Measurements from ENCODE around the gene TEX35. TPM values are rescaled to one million over a fixed set of nuclear protein-coding genes. Genes with fewer than 3 reads are reported as not detected.
"Not testable (repeated sequence)": the region's sequence is repeated elsewhere in the genome, so short reads cannot be mapped to it uniquely, and the experiment has no call there.

The TEX35 gene
- polyA plus RNA-seq, 3 donors: not detected

DNA sequence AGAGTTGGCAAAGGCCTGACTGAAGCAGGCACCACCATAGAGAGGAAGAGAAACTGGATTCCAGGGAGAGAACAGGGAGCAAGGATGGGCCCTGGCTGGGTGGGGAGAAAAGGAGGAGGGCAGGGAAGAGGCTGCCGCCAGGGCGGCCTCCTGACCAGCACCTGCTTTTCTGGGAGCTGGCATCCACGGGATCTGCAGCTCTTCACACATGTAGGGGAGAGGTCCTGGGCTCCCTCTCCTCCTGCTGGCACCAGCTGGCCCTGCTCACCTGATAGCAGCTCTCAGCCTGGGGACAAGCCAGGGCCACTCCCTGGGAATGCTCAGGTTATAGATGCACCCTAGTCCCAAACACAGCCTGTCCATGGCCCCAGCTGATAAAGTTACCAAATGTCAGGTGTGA is 39.9 kb downstream of the TEX35 start:
- H3K27me3 ChIP-seq (ENCODE audit: control insufficient read depth in 2 of 2, insufficient read depth in 2 of 2, low read length in 2 of 2): no peaks in the 10 kb centered on the region
- H3K79me2 ChIP-seq (ENCODE audit: insufficient read depth, low read length): no peaks in the 10 kb centered on the region
- TF ChIP-seq, protein P1, sequence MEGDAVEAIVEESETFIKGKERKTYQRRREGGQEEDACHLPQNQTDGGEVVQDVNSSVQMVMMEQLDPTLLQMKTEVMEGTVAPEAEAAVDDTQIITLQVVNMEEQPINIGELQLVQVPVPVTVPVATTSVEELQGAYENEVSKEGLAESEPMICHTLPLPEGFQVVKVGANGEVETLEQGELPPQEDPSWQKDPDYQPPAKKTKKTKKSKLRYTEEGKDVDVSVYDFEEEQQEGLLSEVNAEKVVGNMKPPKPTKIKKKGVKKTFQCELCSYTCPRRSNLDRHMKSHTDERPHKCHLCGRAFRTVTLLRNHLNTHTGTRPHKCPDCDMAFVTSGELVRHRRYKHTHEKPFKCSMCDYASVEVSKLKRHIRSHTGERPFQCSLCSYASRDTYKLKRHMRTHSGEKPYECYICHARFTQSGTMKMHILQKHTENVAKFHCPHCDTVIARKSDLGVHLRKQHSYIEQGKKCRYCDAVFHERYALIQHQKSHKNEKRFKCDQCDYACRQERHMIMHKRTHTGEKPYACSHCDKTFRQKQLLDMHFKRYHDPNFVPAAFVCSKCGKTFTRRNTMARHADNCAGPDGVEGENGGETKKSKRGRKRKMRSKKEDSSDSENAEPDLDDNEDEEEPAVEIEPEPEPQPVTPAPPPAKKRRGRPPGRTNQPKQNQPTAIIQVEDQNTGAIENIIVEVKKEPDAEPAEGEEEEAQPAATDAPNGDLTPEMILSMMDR (IDR thresholded peaks at IDR 0.05): no peak
- Mint-ChIP-seq H3K9me3 (peaks cover 11 to 28% (median 25%) of the 10 kb centered on the region in 7 donors), H3K36me3 (peaks cover 3 to 4% of the 10 kb centered on the region in 2 donors), H3K27ac (no peak overlapping the region), H3K4me3 (no peak overlapping the region), H3K4me1 (no peaks in the 10 kb centered on the region), H3K27me3 (ENCODE audit: low read depth in 3 of 3) (peaks cover 0 to 2% (median 0%) of the 10 kb centered on the region in 3 donors)
- no peak for DNase-seq
- no peak overlapping the region for H3K4me2 ChIP-seq (replicated peaks; ENCODE audit: extremely low read depth, low read length, poor library complexity, severe bottlenecking)
- H3K9ac ChIP-seq (ENCODE audit: insufficient read depth, low read length, poor library complexity, severe bottlenecking): no peak overlapping the region
- no peaks in the 10 kb centered on the region for H4K20me1 ChIP-seq (ENCODE audit: insufficient read depth, low read length)
- no peak overlapping the region for H3K4me3 ChIP-seq (replicated peaks in 1 of 3; ENCODE audit: low read depth in 2 of 3, low read length in 3 of 3)
- no peak overlapping the region for H3K27ac ChIP-seq (ENCODE audit: low read depth in 1 of 2, low read length in 2 of 2)
- no peak overlapping the region for H2AFZ ChIP-seq (ENCODE audit: insufficient read depth, low read depth, low read length, poor library complexity, severe bottlenecking)
- no peaks in the 10 kb centered on the region for H3K4me1 ChIP-seq (ENCODE audit: control insufficient read depth in 1 of 2, insufficient read depth in 2 of 2, low read length in 2 of 2)
- H3K36me3 ChIP-seq (replicated peaks in 1 of 2; ENCODE audit: control insufficient read depth in 1 of 2, insufficient read depth in 2 of 2, low read length in 2 of 2): no peaks in the 10 kb centered on the region
- H3K9me3 ChIP-seq (replicated peaks in 1 of 2; ENCODE audit: control insufficient read depth in 1 of 2, insufficient read depth in 1 of 2, low read length in 2 of 2): peaks cover 8 to 25% of the 10 kb centered on the region in 2 donors
- WGBS (ENCODE audit: insufficient coverage): 100% methylated on average over 2 of the region's 3 CpGs
- intact Hi-C loops (cut with micrococcal nuclease): no loop called here

DNA sequence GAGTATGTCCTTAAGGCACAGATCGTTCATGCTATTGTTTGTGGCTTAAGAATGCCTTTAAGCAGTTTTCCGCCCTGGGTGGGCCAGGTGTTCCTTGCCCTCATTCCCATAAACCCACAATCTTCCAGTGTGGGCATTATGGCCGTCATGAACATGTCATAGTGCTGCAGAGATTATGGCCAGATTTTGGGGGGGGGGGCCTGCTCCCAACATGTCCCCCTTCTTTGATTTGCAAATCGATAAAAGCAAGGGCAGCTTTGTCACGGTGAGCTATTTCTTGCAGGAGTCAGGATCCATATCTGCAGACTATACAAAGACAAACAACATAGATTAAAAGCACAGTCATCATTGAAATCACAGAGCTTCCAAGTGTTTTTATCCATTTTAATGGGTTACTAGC is 41.4 kb downstream of the TEX35 start:
- H3K4me3 ChIP-seq (replicated peaks in 1 of 3; ENCODE audit: low read depth in 2 of 3, low read length in 3 of 3); H3K79me2 ChIP-seq (ENCODE audit: insufficient read depth, low read length); intact Hi-C loops (cut with micrococcal nuclease); H4K20me1 ChIP-seq (ENCODE audit: insufficient read depth, low read length); H3K4me2 ChIP-seq (replicated peaks; ENCODE audit: extremely low read depth, low read length, poor library complexity, severe bottlenecking); H3K27me3 Mint-ChIP-seq (ENCODE audit: low read depth in 3 of 3); H3K4me3 Mint-ChIP-seq; H3K36me3 ChIP-seq (replicated peaks in 1 of 2; ENCODE audit: control insufficient read depth in 1 of 2, insufficient read depth in 2 of 2, low read length in 2 of 2); H3K27ac ChIP-seq (ENCODE audit: low read depth in 1 of 2, low read length in 2 of 2); H3K27me3 ChIP-seq (ENCODE audit: control insufficient read depth in 2 of 2, insufficient read depth in 2 of 2, low read length in 2 of 2); H3K36me3 Mint-ChIP-seq; H3K4me1 Mint-ChIP-seq; H3K4me1 ChIP-seq (ENCODE audit: control insufficient read depth in 1 of 2, insufficient read depth in 2 of 2, low read length in 2 of 2); H3K9ac ChIP-seq (ENCODE audit: insufficient read depth, low read length, poor library complexity, severe bottlenecking); DNase-seq; H2AFZ ChIP-seq (ENCODE audit: insufficient read depth, low read depth, low read length, poor library complexity, severe bottlenecking); H3K27ac Mint-ChIP-seq: not testable (repeated sequence)
- H3K9me3 ChIP-seq (replicated peaks in 1 of 2; ENCODE audit: control insufficient read depth in 1 of 2, insufficient read depth in 1 of 2, low read length in 2 of 2): peaks cover 8 to 25% of the 10 kb centered on the region in 2 donors
- WGBS (ENCODE audit: insufficient coverage): 100% methylated on average over 1 of the region's 5 CpGs
- peaks cover 11 to 29% (median 25%) of the 10 kb centered on the region in 7 donors for H3K9me3 Mint-ChIP-seq

DNA sequence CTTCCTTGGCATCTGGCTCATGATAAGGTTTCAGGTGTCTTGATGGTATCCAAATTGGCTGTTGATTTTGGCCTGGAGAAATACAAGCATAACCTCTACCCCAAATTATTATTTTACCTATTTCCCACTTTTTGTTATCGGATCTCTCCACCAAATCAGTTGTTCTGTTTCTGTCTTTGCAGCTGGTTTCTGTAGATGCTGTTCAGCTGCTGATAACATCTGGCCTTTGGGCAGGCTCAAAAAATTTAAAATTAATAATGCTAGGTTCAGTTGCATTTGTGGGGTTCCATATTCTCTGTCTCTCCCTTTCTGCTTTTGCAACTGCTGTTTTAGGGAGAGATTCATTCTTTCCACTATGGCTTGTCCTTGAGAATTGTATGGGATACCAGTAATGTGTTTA is 42.7 kb downstream of the TEX35 start:
- H3K27ac ChIP-seq (ENCODE audit: low read depth in 1 of 2, low read length in 2 of 2); H3K4me1 Mint-ChIP-seq; H3K79me2 ChIP-seq (ENCODE audit: insufficient read depth, low read length); H3K27me3 Mint-ChIP-seq (ENCODE audit: low read depth in 3 of 3); H3K4me2 ChIP-seq (replicated peaks; ENCODE audit: extremely low read depth, low read length, poor library complexity, severe bottlenecking); H3K9ac ChIP-seq (ENCODE audit: insufficient read depth, low read length, poor library complexity, severe bottlenecking); DNase-seq; H4K20me1 ChIP-seq (ENCODE audit: insufficient read depth, low read length); H3K4me1 ChIP-seq (ENCODE audit: control insufficient read depth in 1 of 2, insufficient read depth in 2 of 2, low read length in 2 of 2); H3K4me3 ChIP-seq (replicated peaks in 1 of 3; ENCODE audit: low read depth in 2 of 3, low read length in 3 of 3); intact Hi-C loops (cut with micrococcal nuclease); H3K36me3 Mint-ChIP-seq; H3K36me3 ChIP-seq (replicated peaks in 1 of 2; ENCODE audit: control insufficient read depth in 1 of 2, insufficient read depth in 2 of 2, low read length in 2 of 2); H3K4me3 Mint-ChIP-seq; H3K27ac Mint-ChIP-seq; H3K27me3 ChIP-seq (ENCODE audit: control insufficient read depth in 2 of 2, insufficient read depth in 2 of 2, low read length in 2 of 2); H2AFZ ChIP-seq (ENCODE audit: insufficient read depth, low read depth, low read length, poor library complexity, severe bottlenecking): not testable (repeated sequence)
- peaks cover 8 to 25% of the 10 kb centered on the region in 2 donors for H3K9me3 ChIP-seq (replicated peaks in 1 of 2; ENCODE audit: control insufficient read depth in 1 of 2, insufficient read depth in 1 of 2, low read length in 2 of 2)
- H3K9me3 Mint-ChIP-seq: peaks cover 14 to 34% (median 26%) of the 10 kb centered on the region in 7 donors
- no CpG with 5 or more reads among the region's 1 CpG for WGBS (ENCODE audit: insufficient coverage)

DNA sequence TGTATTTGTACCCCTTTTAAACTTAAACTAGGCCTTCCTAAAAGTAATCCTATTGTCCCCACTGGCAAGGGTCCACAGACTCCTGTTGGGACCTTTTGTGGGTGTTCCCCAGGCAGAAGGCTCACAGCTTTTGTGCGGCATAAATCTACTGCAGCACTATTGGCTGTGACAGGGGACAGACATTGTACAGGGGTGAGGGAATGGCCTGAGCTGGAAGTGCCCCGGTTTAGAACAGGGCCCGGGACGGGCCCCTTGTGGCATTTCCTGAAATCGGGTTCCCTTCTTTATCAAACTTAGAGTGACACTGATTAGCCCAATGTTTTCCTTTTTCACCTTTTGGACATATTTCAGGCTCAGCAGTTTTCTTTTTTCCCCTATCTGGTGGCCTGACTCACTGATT is 45.9 kb downstream of the TEX35 start:
- peaks cover 8 to 28% (median 14%) of the 10 kb centered on the region in 7 donors for H3K9me3 Mint-ChIP-seq
- intact Hi-C loops (cut with micrococcal nuclease); H3K36me3 ChIP-seq (replicated peaks in 1 of 2; ENCODE audit: control insufficient read depth in 1 of 2, insufficient read depth in 2 of 2, low read length in 2 of 2); H4K20me1 ChIP-seq (ENCODE audit: insufficient read depth, low read length); H3K27me3 ChIP-seq (ENCODE audit: control insufficient read depth in 2 of 2, insufficient read depth in 2 of 2, low read length in 2 of 2); H3K4me3 Mint-ChIP-seq; H3K27ac Mint-ChIP-seq; H3K4me3 ChIP-seq (replicated peaks in 1 of 3; ENCODE audit: low read depth in 2 of 3, low read length in 3 of 3); DNase-seq; H3K4me1 Mint-ChIP-seq; H3K4me2 ChIP-seq (replicated peaks; ENCODE audit: extremely low read depth, low read length, poor library complexity, severe bottlenecking); H3K27me3 Mint-ChIP-seq (ENCODE audit: low read depth in 3 of 3); H3K27ac ChIP-seq (ENCODE audit: low read depth in 1 of 2, low read length in 2 of 2); H3K4me1 ChIP-seq (ENCODE audit: control insufficient read depth in 1 of 2, insufficient read depth in 2 of 2, low read length in 2 of 2); H3K9ac ChIP-seq (ENCODE audit: insufficient read depth, low read length, poor library complexity, severe bottlenecking); H3K36me3 Mint-ChIP-seq; H3K79me2 ChIP-seq (ENCODE audit: insufficient read depth, low read length); H2AFZ ChIP-seq (ENCODE audit: insufficient read depth, low read depth, low read length, poor library complexity, severe bottlenecking): not testable (repeated sequence)
- 15% methylated on average over 3 of the region's 5 CpGs for WGBS (ENCODE audit: insufficient coverage)
- peaks cover under 1 to 10% of the 10 kb centered on the region in 2 donors for H3K9me3 ChIP-seq (replicated peaks in 1 of 2; ENCODE audit: control insufficient read depth in 1 of 2, insufficient read depth in 1 of 2, low read length in 2 of 2)

Measured in CD14-positive monocyte (primary cell).